GM12873 (cell line): Measurements from ENCODE around the gene JAM3.
A peak's percentile ranks its signal among the peaks of the same experiment; 100 is the strongest.

Experiments
- TF ChIP-seq, protein P1 (sequence below): IDR thresholded peaks from 2 replicates; pipeline ENCODE4 v1.5.1; 2012; ENCODE audit warnings: low read depth, mild to moderate bottlenecking, moderate library complexity, low read length, control low read depth; ENCODE audit not compliant: insufficient read depth; ENCODE audit errors: missing control alignments

The JAM3 gene

DNA sequence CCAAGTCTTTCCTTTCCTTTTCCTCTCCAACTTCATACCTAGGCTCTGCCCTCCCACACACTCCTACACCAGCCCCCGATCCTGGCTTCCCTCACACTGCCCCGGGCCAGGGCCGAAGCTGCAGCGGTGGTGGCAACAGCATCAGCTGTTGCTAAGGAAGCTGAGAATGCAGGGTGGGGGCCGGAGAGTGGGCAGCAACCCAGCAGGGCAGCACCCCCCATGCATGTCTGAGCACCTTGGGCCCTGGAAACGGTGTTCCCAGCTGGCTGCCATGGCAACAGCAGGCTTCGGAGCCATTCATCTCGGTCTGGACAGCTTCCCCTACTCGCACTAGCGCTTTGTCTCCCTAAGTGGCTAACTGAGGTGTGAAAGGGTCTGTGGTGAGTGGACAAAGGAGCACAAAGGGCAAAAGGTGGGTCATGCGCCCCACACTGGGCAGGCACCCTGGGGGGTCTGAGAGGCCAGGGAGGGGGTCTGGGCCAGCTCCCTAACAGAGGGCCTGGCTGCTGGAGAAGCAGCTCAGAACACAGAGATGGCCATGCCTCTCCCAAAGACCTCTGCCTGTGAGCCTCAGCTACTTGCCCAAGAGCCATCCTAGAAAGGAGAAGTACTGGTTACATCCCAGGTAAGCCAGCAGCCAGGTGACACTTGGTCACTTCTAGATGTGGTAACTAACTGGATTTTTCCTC lies 42.1 kb upstream of the JAM3 start:
- TF ChIP-seq, protein P1, sequence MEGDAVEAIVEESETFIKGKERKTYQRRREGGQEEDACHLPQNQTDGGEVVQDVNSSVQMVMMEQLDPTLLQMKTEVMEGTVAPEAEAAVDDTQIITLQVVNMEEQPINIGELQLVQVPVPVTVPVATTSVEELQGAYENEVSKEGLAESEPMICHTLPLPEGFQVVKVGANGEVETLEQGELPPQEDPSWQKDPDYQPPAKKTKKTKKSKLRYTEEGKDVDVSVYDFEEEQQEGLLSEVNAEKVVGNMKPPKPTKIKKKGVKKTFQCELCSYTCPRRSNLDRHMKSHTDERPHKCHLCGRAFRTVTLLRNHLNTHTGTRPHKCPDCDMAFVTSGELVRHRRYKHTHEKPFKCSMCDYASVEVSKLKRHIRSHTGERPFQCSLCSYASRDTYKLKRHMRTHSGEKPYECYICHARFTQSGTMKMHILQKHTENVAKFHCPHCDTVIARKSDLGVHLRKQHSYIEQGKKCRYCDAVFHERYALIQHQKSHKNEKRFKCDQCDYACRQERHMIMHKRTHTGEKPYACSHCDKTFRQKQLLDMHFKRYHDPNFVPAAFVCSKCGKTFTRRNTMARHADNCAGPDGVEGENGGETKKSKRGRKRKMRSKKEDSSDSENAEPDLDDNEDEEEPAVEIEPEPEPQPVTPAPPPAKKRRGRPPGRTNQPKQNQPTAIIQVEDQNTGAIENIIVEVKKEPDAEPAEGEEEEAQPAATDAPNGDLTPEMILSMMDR = no peak

DNA sequence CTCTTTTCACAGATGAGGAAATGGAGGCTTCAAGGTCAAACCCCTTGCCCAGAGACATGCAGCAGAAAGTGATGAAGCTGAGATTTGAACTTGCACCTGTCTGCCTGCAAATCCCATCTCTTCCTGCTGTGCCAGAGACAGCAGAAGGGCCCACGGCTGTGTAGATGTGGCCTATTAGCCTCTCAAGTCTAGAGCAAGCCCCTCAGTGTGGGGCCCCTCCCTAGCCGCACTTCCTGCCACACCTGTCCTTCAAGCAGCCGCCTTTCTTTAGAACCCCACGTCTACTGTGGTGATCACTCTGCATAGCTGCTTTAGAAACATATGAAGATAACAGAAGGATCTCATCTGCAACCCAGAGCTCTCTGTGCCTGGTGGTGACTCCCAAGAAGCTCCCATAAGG lies 41.2 kb upstream of the JAM3 start:
- TF ChIP-seq, protein P1 = no peak

DNA sequence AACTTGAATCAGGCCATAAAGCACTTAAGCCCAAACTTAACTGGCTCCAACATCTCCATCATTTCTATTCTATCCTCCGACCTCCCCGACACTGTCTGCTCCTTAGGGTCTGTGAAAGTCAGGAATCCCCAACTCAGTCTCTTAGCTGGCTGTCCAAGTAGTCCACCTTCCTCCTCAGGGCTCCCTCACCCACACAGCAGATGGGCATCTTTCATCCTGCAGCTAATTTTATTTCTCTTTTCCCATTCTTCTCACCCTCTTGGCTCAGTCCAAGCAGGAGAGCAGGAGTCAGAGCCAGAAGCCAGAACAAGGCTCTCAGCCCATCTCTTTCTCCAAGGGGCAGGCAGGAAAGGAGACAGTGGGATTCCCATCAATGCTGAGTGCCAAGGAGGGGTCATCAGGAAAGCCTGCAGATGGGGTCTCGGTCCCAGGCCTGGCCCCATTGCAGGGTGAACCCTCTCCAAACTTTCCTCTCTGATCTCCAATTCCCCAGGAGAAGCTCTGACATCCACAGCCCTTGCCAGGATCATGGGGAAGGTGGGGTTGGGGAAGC lies 40.4 kb upstream of the JAM3 start:
- TF ChIP-seq, protein P1 = no peak

DNA sequence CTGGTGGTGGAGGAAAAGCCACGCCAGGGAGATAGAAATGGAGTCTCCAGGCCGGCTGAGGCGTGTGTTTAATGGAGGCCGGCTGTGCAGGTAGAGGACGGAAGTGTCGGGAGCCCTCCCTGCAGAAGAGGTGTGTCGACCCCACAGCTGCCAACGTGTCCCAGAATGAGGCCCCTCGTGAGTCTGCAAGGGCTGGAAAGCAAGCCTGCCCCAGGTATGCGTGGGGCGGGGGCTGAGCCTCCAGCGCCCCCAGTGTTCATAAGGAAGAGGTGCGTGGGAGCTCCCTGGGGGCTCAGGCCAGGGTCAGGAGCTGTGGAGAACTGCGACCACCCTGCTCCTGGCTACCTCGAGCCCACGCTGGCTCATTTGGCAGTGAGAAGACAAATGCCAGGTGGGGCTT lies 38.0 kb upstream of the JAM3 start:
- TF ChIP-seq, protein P1 = peak; percentile 48

DNA sequence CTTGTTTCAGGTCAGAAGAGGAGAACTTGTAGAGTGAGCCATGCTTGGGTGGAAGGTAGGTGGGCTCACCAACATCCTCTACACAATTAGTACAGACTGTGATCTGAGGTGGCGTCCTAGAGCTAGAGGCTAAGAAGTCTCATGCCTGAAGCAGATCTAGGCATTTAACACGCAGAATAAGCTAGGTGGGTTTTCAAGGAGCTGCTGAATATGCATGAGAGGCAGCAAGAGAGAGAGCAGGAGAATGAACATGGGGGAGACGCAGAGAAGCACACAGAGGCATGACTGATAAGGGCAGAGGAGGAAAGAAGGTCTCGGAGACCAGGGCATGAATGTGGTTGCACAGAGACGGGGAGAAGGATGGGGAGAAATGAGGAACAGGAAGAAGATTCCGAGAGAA lies 36.8 kb upstream of the JAM3 start:
- TF ChIP-seq, protein P1 = no peak

DNA sequence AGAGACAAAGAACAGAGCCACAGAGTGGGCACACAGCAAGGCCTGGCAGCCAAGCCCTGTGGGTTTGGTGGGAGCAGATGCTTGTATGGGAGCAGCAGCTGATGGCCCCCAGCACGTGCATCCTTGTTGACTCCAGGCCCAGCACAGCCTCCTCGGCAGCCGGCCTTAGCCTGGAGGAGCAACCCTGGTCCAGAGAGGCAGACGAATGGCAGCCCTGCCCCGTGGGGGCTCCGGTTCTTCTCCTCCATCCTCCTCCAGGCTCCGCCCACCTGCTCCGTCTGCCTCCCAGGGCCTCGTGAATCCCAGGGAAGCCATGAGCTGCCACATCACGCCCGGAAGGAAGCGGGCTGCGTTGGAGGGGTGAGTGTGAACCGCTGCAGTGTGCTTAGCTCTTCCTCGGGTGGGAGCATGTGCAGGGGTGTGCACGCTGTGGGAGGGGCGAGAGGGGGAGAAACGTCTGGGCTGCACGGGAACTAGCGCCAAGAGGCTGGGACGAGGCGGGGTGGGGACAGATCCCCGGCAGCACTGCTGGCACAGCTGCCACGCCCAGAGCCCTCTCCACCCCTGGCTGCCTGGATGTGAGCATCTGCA lies 36.3 kb upstream of the JAM3 start:
- TF ChIP-seq, protein P1 = no peak

DNA sequence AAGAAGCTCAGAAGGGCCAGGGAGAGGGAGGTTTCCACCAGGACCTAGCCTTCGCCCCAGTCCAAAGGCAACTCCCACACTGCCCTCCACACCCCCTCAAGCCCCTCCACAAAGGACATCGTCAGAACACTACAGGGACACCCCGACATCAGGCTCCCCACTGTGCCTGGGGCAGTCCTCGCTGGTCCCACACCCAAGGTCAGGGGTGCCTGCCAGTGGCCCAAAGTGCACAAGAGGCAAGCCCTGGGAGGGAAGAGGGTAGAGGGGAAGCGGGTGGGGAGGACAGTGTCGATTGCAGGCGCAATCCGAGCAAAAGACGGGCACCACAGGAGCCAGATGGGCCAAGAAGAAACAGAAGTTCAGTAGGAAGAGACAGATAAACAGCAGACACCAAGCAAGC lies 35.6 kb upstream of the JAM3 start:
- TF ChIP-seq, protein P1 = no peak
